Stimulated activated CD4-positive, alpha-beta T cell treated with anti-CD3 and anti-CD28 coated beads, Interleukin-15, amount 100 ng/mL, for 1 hour (primary cell): ENCODE data around the gene DCAF10.
"Not testable (repeated sequence)": the region's sequence is repeated elsewhere in the genome, so short reads cannot be mapped to it uniquely, and the experiment has no call there.

Experiments used
- DNase-seq, 2 donors: peaks; one replicate each; pipeline ENCODE4 v3.0.0-alpha.2; 2020; ENCODE audit warnings: low read depth in 1 of 2, low spot score in 1 of 2

DCAF10 gene, protein sequence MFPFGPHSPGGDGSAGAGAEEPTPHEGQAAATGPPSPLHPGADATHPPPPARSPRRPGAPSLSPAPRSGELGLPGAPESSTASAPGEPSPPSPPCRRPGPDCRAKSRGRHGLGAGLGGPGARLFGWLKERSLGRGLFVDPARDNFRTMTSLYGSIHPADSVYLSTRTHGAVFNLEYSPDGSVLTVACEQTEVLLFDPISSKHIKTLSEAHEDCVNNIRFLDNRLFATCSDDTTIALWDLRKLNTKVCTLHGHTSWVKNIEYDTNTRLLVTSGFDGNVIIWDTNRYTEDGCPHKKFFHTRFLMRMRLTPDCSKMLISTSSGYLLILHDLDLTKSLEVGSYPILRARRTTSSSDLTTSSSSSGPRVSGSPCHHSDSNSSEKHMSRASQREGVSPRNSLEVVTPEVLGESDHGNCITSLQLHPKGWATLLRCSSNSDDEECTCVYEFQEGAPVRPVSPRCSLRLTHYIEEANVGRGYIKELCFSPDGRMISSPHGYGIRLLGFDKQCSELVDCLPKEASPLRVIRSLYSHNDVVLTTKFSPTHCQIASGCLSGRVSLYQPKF

DNA sequence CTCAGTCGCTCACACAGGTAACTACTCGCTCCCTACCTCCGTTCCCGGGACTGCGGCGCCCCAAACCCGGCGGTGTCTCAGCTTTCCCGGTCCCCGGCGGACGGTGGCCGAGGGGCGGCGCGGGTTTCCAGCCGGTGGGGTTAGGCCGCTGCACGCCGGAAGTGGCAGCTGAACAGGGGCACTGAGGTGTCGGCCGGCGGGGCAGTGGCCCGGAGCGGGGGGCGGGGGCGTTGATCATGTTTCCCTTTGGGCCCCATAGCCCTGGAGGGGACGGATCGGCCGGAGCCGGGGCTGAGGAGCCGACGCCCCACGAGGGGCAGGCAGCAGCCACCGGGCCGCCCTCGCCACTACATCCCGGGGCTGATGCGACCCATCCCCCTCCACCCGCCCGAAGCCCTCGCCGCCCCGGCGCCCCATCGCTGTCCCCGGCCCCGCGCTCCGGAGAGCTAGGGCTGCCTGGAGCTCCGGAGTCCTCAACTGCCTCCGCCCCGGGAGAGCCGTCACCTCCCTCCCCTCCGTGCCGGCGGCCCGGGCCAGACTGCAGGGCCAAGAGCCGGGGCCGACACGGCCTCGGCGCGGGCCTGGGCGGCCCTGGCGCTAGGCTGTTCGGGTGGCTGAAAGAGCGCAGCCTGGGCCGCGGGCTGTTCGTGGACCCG is at the start of gene DCAF10:
DCAF10 (plus strand) TSS at position 167 of the 656 bp plus-strand sequence; CDS start at position 237, 70 bp downstream.
- DNase-seq = peak; percentile 81 to 91

DNA sequence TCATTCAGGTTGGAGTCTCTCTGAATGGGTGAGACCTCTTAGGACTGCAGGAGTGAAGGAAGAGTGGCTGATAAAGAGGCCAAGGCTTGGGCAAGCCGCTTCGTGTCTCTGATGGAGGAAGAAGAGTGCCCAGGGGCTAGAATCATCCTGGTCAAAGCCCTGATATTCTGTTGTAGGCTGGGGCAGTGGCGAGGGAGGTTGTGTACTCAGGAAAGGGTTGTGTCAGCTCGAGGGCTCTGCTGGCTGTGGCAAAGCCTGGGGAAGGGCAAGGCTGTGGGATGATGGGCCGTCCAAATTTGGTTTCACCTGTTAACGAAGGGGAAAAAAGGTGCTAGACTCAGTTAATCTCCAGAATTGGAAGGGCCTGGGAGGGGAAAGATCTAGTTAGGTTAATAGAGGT is 49.4 kb upstream of the DCAF10 start:
- DNase-seq = no peak

DNA sequence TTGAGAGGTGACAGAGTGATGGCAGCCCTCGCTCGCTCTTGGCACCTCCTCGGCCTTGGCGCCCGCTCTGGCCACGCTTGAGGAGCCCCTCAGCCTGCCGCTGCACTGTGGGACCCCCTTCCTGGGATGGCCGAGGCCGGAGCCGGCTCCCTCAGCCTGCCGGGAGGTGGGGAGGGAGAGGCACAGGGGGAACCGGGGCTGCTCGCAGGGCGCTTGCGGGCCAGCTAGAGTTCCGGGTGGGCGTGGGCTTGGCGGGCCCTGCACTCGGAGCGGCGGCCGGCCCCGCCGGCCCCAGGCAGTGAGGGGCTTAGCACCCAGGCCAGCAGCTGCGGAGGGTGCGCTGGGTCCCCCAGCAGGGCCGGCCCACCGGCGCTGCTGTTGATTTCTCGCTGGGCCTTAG is 48.9 kb upstream of the DCAF10 start:
- DNase-seq = not testable (repeated sequence)

DNA sequence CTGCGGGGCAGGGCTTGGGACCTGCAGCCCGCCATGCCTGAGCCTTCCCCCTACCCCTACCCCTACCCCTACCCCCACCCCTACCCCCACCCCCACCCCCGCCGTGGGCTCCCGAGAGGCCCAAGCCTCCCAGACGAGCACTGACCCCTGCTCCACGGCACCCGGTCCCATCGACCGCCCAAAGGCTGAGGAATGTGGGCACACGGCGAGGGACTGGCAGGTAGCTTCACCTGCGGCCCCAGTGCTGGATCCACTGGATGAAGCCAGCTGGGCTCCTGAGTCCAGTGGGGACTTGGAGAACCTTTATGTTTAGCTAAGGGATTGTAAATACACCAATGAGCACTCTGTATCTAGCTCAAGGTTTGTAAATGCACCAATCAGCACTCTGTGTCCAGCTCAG is 48.5 kb upstream of the DCAF10 start:
- not testable (repeated sequence) for DNase-seq

DNA sequence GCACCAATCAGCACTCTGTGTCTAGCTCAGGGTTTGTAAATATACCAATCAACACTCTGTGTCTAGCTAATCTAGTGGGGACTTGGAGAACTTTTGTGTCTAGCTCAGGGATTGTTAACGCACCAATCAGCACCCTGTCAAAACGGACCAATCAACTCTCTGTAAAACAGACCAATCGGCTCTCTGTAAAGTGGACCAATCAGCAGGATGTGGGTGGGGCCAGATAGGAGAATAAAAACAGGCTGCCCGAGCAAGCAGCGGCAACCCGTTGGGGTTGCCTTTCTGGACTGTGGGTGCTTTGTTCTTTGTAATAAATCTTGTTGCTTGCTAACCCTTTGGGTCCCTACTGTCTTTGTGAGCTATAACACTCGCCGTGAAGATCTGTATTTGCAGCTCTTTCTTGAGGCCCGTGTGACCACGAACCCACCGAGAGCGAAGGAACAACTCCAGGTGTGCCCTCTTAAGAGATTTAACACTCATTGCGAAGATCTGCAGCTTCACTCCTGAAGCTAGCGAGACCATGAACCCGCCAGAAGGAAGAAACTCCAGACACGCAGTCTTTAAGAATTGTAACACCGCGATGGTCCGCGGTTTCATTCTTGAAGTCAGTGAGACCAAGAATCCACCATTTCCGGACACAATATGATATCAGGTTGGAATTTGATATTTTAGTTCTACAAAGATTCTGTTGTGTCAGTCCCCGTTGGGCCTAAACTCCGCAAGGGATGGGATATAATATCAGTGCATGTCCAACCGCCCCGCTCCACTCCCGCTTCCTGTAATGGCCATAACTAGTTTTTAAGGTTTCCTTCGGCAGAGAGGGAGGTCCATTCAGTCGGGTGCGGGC is 47.7 kb upstream of the DCAF10 start:
- no peak for DNase-seq

DNA sequence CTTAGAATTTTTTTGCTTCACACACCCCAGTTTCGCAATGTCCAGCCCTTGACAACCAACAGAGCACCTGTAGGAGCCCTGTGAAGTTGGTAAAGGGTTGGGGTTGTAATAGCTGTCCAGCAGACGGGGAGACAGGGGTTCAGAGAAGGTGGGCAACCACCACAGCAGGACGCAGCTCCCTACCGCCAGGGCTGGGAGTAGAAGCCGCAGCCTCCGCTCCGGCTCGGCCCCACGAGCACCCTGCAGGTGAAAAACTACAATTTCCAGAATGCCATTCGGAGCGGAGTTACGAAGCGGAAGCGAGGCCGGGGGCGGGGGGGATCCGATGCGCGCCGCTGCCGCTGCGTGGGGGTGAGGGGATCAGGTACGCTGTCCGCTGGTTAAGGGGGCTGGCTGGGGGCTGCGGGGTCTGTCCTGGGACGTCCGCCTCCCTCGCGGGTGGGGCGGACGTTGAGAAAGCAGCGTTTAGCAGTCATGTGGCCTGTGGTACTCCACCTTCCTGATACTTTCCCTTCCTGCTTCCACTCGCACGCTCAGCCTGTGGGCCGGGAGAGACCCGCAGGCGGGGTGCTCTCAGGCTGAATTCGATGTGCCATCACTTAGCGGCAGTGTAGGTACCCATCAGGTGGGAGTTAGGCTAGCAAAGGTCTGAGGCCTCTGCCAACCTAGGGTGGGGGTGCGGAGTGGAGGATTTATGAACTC is 47.0 kb upstream of the DCAF10 start, which contains the start of gene TRMT10B:
TRMT10B (plus strand) TSS at position 317 of the 702 bp plus-strand sequence. CDS start 8,127 bp downstream, outside the sequence.
- peak; percentile 40 to 64 for DNase-seq

DNA sequence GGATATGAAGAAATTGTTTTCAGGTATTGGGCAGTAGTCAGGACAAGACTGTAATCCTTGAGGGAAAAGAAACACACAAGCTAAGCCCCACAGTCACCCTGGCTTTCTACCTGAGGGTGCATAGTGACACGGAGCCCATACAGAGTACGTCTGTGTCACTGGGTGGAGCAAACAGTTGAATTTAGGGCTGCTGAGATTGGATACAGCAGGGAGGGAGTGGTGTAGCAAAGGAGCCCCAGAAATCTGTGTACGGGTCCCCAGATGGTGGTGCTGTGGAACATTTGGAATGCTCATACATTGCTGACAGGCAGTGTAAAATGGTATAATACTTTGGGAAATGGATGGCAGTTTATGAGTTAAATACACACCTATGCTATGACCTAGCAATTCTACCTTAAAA is 41.9 kb upstream of the DCAF10 start:
- no peak for DNase-seq

DNA sequence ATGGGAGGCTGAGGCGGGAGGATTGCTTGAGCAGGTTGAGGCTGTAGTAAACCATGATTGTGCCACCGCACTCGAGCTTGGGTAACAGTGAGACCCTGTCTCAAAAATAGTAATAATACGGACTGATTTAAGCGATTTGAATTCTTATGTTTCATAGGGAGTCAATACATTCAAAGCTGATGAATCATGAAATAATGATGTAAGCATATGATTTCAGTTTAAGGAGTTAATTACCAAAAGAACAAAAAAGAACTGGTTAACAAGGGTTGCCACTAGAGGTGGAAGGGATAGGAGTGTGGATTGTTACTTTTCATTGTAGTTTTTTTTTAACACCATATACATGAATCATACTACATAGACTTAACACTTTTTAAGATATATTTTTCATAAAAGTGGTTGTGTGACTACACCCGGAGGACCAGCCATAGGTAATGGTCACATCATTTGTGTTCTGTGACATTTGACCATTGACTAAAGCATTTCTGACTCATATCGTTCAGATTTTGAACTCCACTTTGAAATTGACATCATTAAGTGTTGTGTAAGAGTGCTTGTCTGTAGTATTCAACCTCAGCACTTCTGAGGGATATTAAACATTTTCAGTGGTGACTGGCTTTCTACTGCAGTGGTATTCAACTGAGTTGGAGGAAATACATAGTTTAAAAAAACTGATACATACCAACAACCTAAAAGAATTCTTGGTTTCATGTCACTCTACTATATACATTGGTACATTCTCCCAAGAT is 40.0 kb upstream of the DCAF10 start:
- no peak for DNase-seq

DNA sequence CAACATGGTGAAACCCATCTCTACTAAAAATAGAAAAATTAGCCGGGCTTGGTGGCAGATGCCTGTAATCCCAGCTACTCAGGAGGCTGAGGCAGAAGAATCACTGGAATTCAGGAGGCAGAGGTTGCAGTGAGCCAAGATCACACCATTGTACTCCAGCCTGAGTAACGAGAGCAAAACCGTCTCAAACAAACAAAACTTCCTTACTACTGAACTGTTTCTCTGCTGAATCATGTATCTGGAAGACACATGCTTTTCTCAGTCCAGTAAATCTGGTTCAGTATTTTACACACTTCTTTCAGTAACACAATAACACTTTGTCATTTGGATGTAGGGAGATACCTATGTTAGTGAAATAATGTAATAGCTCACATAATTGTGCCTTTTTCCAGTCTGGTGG is 39.1 kb upstream of the DCAF10 start:
- no peak for DNase-seq

DNA sequence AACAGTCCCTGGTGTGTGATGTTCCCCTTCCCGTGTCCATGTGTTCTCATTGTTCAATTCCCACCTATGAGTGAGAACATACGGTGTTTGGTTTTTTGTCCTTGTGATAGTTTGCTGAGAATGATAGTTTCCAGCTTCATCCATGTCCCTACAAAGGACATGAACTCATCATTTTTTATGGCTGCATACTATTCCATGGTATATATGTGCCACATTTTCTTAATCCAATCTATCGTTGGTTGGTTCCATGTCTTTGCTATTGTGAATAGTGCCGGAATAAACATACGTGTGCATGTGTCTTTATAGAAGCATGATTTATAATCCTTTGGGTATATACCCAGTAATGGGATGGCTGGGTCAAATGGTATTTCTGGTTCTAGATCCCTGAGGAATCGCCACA is 35.3 kb upstream of the DCAF10 start:
- not testable (repeated sequence) for DNase-seq

DNA sequence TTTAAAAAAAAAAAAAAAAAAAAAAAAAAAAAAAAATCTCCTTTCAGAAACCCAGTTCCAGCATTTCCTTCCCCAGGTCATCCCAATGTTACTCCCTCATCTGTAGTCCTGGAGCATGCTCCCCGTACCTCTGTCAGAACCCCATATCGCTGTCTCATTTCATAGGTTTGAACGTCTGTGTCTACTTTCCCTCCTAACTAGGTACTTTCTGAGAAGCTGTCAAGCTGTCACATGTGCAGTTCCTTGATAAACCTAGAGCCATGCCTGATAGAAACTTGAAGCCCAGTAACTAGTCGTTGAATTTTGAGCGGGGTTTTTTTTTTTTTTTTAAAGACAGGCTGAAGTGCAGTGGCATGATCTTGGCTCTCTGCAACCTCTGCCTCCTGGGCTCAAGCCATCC is 31.3 kb upstream of the DCAF10 start:
- no peak for DNase-seq

DNA sequence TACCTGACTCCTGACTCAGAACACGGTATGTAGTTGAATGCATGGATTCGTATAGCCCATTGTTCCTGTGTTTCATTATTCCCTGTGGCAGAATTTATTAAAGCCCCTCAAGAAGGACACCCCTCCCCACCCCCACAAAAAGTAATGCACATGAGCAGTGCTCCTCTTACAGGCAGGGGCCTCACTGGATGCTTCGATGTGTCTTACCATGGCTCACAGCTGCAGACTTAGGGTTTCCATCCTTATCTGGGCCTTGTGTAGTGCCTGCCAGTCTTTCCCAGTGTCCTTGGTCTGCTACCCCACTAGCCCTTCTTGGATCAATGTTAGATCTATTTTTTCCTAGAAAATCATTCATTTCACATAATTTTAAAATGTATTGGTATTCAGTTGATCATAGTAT is 30.6 kb upstream of the DCAF10 start:
- DNase-seq = no peak

DNA sequence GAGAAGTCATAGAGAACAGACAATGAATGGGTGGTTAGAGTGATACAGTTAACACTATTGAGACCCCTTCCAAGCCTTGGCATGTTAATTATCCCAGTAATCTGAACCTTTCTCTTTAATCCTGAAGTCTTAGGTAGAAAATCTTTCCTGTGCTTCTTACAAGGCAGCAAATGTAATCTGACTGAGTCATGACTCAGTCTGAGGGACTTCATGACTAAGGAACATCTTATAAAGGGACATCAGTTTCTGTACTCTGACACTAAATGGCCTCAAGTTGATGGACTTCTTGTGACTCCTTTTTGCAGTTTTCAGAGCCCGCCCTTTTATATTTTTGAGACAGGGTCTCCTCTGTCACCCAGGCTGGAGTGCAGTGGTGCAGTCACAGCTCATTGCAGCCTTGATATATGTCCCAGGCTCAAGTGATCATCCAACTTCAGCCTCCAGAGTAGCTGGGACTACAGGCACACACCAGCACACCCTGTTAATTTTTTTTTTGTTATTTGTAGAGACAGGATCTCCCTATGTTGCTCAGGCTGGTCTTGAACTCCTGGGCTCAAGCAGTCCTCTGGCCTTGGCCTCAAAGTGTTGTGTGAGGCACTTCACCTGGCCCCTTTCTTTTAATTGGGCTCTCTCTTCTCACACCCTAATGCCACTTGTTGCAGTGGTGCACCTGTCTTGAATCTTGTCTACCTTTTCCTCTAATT is 25.2 kb upstream of the DCAF10 start:
- DNase-seq = no peak

DNA sequence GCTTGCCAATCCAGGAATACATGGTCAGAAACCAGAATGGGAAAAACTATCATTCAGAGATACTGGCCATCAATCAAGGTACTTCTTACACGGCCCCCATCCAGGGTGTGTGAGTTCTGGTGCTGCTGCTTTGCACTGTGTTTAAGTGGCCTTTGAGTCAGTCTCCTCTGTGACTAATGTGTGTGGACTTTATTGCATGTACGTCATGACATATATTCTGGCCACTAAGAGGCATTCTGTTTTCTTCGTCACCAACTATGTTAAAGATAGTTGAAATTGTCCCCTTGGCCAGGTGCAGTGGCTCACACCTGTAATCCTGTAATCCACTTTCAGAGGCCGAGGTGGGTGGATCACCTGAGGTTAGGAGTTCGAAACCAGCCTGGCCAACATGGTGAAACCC is 24.3 kb upstream of the DCAF10 start:
- no peak for DNase-seq

DNA sequence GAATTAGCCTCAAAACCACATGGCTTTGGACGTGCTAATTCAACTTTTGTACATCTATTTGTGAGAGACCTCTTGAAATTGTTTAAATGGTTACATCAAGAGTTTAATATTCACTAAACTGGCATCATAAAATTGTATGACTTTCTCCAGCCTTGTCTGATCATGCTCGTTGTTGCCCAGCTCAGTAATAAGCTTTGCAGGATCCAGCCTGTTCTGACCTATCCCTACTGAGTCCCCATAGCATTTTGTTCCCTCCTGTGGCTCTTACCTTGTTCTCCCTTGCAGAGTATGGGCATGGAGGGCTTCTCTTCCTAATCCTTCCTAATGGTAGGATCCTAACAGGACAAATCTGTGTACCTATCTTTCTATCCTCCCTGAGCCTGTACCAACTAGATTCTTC is 22.1 kb upstream of the DCAF10 start:
- no peak for DNase-seq

DNA sequence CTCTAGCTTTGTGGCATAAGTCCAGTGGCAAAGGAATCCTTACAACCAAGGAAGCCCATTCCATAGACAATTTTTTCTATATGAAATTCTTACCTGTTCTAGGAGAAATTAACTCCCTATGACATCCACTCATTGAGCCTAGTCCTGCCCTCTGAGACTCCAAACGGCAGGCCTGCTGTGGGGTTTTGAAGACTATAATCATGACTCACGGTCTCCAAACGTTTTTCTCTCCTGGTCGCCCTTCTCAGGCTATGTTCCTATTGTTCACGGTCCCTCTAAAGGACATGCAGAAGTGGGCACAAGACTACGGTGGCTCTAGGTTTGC is 16.3 kb upstream of the DCAF10 start:
- DNase-seq = no peak

DNA sequence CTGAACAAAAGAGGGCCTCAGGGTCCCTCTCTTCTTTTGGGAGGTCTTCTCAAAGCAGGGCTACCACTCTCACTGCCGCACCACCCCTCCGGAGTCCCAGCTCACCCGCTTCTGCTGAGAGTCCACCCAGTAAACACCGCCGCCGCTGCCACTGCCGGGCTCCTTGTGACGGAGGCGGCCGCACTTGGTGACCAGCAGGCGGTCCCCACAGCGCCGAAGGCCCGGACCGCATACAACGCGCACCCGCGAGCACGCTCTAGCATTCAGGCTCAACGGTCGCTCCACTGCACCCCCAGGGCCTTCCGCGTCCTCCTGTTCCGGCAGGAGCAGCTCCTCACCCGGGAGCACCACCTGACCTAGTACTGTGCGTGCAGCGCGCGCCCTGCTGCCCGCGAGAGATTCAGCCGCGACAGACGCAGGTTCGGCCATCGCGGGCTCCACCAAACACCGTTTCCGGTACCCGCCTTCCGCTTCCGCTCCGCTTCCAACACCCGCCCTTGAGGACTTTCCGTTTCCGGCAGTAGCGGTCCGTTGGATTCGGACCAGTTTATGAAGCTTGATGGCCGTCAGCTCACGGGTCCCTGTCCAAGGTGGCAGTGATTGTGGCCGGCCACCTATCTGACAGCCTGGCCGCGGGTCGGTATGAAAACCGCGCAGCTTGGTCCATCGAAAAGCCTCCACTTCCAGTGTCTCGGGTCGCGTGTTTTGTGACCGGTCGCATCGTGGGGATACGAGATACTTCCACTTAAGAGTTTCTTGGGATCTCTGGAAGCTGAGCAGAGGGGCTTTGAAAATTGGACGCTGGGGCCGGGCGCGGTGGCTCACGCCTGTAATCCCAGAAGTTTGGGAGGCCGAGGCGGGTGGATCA is 15.7 kb upstream of the DCAF10 start, which contains the start of gene EXOSC3:
EXOSC3 (minus strand) TSS at position 449 of the 868 bp plus-strand sequence; CDS start at position 429, 20 bp downstream.
- DNase-seq = peak; percentile 63 to 72

DNA sequence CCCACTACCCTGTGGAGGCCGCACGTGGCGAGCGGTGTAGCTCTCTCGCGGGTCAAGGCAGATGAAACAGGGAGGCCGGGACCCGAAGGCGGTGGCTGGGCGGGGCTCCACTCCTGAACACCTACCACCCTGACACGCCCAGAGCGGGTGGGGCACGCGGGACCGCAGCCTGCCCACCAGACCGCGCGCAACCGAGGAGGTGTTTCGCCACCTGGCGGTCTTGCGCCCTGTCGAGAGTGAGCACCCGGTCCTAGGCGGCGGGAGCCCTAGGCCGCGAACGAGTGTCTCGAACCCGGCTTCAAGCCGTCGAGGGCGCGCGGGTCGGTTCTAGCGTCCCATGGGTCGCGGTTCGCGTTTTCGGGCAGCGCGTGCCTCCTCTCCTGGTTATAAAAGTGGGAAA is 13.5 kb upstream of the DCAF10 start:
- no peak for DNase-seq
